Mucosa of descending colon (tissue), 3 donors: ENCODE results near the gene CD22. TPM values are rescaled to one million over a fixed set of nuclear protein-coding genes. Genes with fewer than 3 reads are reported as not detected.

Experiments
- ATAC-seq: fragments of 200-7000 bp; cut with Tn5 transposase; one replicate; pipeline ENCODE4 v1.9.1; 2020; ENCODE audit warnings: mild to moderate bottlenecking, moderate library complexity
- DNase-seq, 3 donors: peaks; one replicate each; pipeline ENCODE4 v3.0.0-alpha.2; 2020
- H3K36me3 ChIP-seq: fragments of 200-600 bp; one replicate; pipeline ENCODE4 v1.8.0; 2021; ENCODE audit warnings: low read depth, mild to moderate bottlenecking
- H3K4me1 ChIP-seq: fragments of 200-600 bp; one replicate; pipeline ENCODE4 v1.8.0; 2021; ENCODE audit warnings: low read depth, mild to moderate bottlenecking
- H3K4me3 ChIP-seq: fragments of 200-600 bp; one replicate; pipeline ENCODE4 v1.8.0; 2021; ENCODE audit warnings: mild to moderate bottlenecking
- H3K9me3 ChIP-seq: fragments of 200-600 bp; one replicate; pipeline ENCODE4 v1.8.0; 2021; ENCODE audit warnings: mild to moderate bottlenecking
- CTCF ChIP-seq: fragments of 200-600 bp; IDR thresholded peaks from one replicate; pipeline ENCODE4 v1.8.0; 2022; ENCODE audit warnings: antibody characterized with exemption, mild to moderate bottlenecking
- intact Hi-C, 2 donors: fragments of 100-400 bp; cut with DNase I in 1 of 2; cut with micrococcal nuclease in 1 of 2; formaldehyde crosslinking; loops; one replicate each; pipeline versions ENCODE4 v1.11.0 to v1.11.1; 2022; cut with DNase I, micrococcal nuclease
- total RNA-seq, 3 donors: library from RNA; stranded (reverse); fragmentation: NEBNext Ultra II Directional in 2 of 3; extraction: Animal tissue kit (Norgen Biotek cat#: 25700) in 2 of 3; gene quantifications; one replicate each; pipeline versions ENCODE4 v1.2.1 to v1.2.4, GENCODE V29; 2021 to 2023
- donor health status: DM: no; HTN: no; CAD: no; lungs with moderate emphysema.
- donor health status: DM: no; HTN: no; CAD: no.
- donor health status: DM: no; HTN: yes; CAD: no.

CD22 gene
- total RNA-seq, 3 donors from 2014 or later = 2.2 to 5.7 (median 4.1) TPM

GRCh38 chr19:35317464-35318043 is 11.4 kb upstream of the CD22 start:
- DNase-seq (no peak), ATAC-seq (peak; percentile 17)
- intact Hi-C loops = no loop called here
- Histone ChIP-seq H3K9me3 (no peaks in the 10 kb centered on the region), H3K36me3 (no peaks in the 10 kb centered on the region), H3K4me3 (no peak overlapping the region), H3K4me1 (no peaks in the 10 kb centered on the region)
- TF ChIP-seq CTCF = no peak

- peak; percentile 45 for ATAC-seq
- no peaks in the 10 kb centered on the region for H3K36me3 ChIP-seq
- no peaks in the 10 kb centered on the region for H3K4me1 ChIP-seq
- H3K9me3 ChIP-seq = no peaks in the 10 kb centered on the region
- intact Hi-C loops = no loop called here
- no peak for TF ChIP-seq CTCF
- H3K4me3 ChIP-seq = no peak overlapping the region
- DNase-seq = peak in 2 of 3 donors; percentile 15 to 74
These were observed 10.1 kb upstream of the CD22 start for GRCh38 chr19:35318679-35319448.

GRCh38 chr19:35320065-35320713 is 8.8 kb upstream of the CD22 start:
- intact Hi-C loops = no loop called here
- no peak for TF ChIP-seq CTCF
- DNase-seq (peak in 1 of 3 donors; percentile 17), ATAC-seq (peak; percentile 13)
- no peaks in the 10 kb centered on the region for H3K36me3 ChIP-seq
- H3K9me3 ChIP-seq = no peaks in the 10 kb centered on the region
- no peak overlapping the region for H3K4me3 ChIP-seq
- no peaks in the 10 kb centered on the region for H3K4me1 ChIP-seq

- DNase-seq = no peak
- no peak for ATAC-seq
- no peak overlapping the region for H3K4me3 ChIP-seq
- H3K9me3 ChIP-seq = no peaks in the 10 kb centered on the region
- H3K4me1 ChIP-seq = no peaks in the 10 kb centered on the region
- H3K36me3 ChIP-seq = no peaks in the 10 kb centered on the region
- no peak for TF ChIP-seq CTCF
- intact Hi-C loops = no loop called here
These were observed 7.7 kb upstream of the CD22 start for GRCh38 chr19:35321291-35321690.

GRCh38 chr19:35322014-35322413 is 7.0 kb upstream of the CD22 start:
- no peak for TF ChIP-seq CTCF
- DNase-seq = peak in 1 of 3 donors; percentile 2
- no peak overlapping the region for H3K4me3 ChIP-seq
- no peaks in the 10 kb centered on the region for H3K9me3 ChIP-seq
- H3K4me1 ChIP-seq = no peaks in the 10 kb centered on the region
- intact Hi-C loops = no loop called here
- no peak for ATAC-seq
- no peaks in the 10 kb centered on the region for H3K36me3 ChIP-seq
